OCI-LY7 (cell line): ENCODE measurements around the gene PTPRF.

Source experiments
- CTCF ChIP-seq: fragments of 200-600 bp; sonication (generic); conservative IDR thresholded peaks from 2 replicates; pipeline ENCODE4 v1.5.1; 2014; ENCODE audit warnings: mild to moderate bottlenecking, antibody characterized with exemption, low read length, moderate library complexity, mixed read lengths
- EZH2phosphoT487 ChIP-seq: fragments of 200-600 bp; sonication (generic); IDR thresholded peaks from 2 replicates; pipeline ENCODE4 v1.6.1; 2018; ENCODE audit warnings: low read depth, borderline replicate concordance, mild to moderate bottlenecking, mixed run types, antibody characterized with exemption, low read length, moderate library complexity, mixed read lengths

GRCh38 chr1:43510621-43511020 is 20.1 kb upstream of the PTPRF start:
- TF ChIP-seq CTCF (no peak), EZH2phosphoT487 (no peak)
